ENCODE data around the gene PBX2.

- TF ChIP-seq POLR2AphosphoS5 (IDR thresholded peaks at IDR 0.05; ENCODE audit: low read depth) (no peak), CTCF (IDR thresholded peaks at IDR 0.05; ENCODE audit: insufficient read depth, low read length) (no peak), REST (IDR thresholded peaks at IDR 0.05; ENCODE audit: insufficient replicate concordance, low read depth) (no peak), SPI1 (IDR thresholded peaks at IDR 0.05; ENCODE audit: borderline replicate concordance, low read depth) (no peak), GABPA (IDR thresholded peaks at IDR 0.05; ENCODE audit: low read depth) (no peak)
These were observed 13.4 kb downstream of the PBX2 start for GRCh38 chr6:32176476-32177182.
